ENCODE results near the gene HSPA1B.
A peak's percentile ranks its signal among the peaks of the same experiment; 100 is the strongest.
"Not testable (repeated sequence)": the region's sequence is repeated elsewhere in the genome, so short reads cannot be mapped to it uniquely, and the experiment has no call there.

HSPA1B gene

GRCh38 chr6:31847276-31847978 is 19.9 kb downstream of the HSPA1B start:
- no peak overlapping the region for H3K4me3 ChIP-seq (ENCODE audit: low read depth, low read length)
- DNase-seq (ENCODE audit: low read depth), result no peak

DNA sequence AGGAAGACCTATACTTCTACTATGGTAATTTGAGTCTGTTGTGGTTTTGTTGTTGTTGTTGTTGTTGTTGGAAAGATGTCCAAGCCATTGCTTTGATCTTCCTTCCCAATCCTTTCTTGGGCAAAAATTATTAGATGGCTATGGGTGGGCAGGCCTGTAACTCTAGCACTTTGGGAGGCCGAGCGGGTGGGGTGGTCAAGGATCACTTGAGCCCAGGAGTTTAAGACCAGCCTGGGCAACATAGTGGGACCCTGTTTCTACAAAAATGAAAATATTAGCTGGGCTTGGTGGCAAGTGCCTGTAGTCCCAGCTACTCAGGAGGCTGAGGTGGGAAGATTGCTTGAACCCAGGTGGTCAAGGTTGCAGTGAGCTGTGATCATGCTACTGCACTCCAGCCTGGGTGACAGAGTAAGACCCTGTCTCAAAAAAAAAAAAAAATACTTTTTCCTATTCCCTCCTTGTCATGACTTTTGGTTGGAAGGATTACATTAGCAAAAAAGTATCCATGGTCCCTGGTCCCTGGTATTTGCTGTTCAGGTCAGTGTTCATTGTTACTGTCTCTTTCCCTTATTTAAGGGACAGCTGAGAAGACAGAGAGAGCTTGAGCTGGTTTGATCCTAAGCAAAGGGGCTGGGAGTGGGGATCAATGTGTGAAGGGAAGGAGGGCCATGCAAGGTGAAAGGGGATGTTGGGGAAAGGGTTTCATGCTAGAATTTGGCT is 23.4 kb downstream of the HSPA1B start:
- DNase-seq (ENCODE audit: low read depth), result no peak
- H3K4me3 ChIP-seq (ENCODE audit: low read depth, low read length), result no peak overlapping the region

GRCh38 chr6:31851485-31851832 is 23.9 kb downstream of the HSPA1B start:
- DNase-seq (ENCODE audit: low read depth), result no peak

GRCh38 chr6:31851980-31852718 is 24.6 kb downstream of the HSPA1B start:
- not testable (repeated sequence) for DNase-seq (ENCODE audit: low read depth); H3K4me3 ChIP-seq (ENCODE audit: low read depth, low read length)

More at GRCh38 chr6:31851485-31851832, 23.9 kb downstream of the HSPA1B start:
- H3K4me3 ChIP-seq (ENCODE audit: low read depth, low read length), result no peak overlapping the region

- DNase-seq (ENCODE audit: low read depth); H3K4me3 ChIP-seq (ENCODE audit: low read depth, low read length): not testable (repeated sequence)
Measured at GRCh38 chr6:31857774-31858173, 30.2 kb downstream of the HSPA1B start.

- no peak for DNase-seq (ENCODE audit: low read depth)
- no peak overlapping the region for H3K4me3 ChIP-seq (ENCODE audit: low read depth, low read length)
Measured at GRCh38 chr6:31858707-31859106, 31.2 kb downstream of the HSPA1B start.

GRCh38 chr6:31859923-31860322 is 32.4 kb downstream of the HSPA1B start:
- DNase-seq (ENCODE audit: low read depth), result no peak
- no peak overlapping the region for H3K4me3 ChIP-seq (ENCODE audit: low read depth, low read length)

DNA sequence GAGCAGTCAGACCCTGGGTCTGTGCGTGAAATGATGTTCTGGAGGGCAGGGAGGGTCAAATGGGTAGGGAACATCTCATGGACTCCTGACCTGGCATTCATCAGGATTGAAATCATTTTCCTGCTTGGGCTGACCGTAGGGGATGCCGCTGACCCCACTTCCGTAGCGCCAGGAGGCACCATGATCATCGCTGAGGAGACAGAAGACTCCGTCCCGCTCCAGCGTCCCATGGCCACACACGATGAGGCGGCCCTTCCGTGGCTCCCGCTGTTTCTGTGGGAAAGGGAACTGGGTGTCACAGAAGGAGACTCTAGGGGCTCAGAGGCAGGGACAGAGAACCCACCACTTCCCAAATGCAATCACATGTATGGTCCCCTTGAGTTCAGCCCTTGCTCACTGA is 32.8 kb downstream of the HSPA1B start:
- no peak for DNase-seq (ENCODE audit: low read depth)
- H3K4me3 ChIP-seq (ENCODE audit: low read depth, low read length), result no peak overlapping the region

DNA sequence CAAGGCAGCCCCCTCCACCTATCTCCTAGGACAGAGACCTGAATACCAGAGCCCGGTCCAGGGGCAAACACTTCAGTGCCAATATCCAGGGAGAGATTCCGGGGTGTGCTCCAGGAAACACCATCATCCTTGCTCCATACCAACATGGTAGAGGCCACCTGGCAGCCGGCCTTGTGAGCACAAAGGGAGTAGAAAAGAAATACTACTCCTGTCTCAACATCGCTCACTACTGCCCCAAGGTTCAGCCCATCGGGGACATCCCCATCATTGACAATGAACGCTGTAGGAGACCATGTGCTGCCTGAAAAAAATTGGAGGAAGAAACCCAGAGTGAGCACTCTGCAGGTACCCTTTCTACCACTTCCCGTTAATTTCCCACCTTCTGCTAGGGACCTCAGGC is 33.6 kb downstream of the HSPA1B start:
- no peak for DNase-seq (ENCODE audit: low read depth)
- H3K4me3 ChIP-seq (ENCODE audit: low read depth, low read length), result no peak overlapping the region

DNA sequence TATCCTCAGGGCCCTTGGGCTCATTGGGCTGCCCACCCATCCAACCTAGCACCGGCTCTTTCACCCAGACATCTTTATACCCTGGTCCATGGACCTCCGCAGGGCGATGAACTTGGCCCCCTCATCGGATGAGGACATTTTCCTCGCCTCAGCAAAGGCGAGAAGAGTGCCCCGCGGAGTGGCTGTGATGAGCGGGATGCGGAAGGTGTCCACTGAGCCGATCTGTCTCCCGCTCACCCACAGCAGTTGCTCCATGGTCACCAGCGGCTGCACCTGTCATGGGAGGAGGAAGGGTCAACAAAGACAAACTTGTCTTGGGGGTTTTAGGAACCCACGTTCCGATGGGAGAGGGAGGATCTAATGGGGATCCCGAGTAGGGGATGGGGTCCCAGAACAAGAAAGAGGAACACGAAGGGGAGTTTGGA is 34.4 kb downstream of the HSPA1B start:
- DNase-seq (ENCODE audit: low read depth), result no peak
- peak overlapping the region; percentile 75 for H3K4me3 ChIP-seq (ENCODE audit: low read depth, low read length)

DNA sequence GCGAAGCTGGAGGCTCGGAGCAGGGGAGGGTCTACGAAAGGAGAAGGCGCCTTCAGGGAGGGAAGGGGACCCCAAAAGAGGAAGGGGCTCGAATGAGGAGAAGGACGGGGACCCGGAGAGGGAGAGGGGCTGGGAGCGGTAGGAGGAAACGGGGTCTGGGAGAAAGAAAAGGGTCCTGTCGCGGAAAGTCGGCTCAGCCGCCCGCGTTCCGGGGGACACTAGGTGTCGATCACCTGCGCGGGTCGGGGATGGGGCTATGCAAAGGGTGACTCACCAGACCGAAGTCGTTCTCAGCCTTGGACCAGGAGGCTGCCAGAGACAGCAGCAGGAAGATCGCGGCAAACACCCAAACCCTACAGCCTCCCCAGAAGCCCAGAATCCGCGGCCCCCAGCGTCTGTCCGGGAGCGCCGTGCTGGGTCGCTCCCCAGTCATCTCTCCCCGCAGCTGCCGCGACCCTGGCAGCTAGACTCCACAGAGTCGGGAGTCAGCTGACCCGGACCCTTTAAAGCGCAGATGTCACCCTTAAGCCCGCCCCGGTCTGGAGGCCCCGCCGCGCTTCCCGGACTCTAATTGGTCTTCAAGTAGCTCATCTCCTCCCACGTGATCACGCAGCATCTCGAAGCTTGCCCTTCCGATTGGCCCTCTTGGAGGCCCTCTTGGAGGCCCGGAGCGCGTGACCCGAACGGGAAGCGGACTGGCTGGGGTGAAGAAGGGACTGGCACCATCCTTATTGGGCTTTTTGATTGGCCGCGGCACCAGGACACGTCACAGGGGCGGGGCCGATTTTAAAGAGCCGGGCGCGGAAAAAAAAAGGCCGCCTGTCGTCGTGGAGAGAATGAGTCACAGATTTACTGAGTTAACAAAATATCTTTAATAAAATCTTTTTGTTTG is 35.1 kb downstream of the HSPA1B start, which contains the start of gene NEU1:
TSS of gene NEU1 (minus strand) at position 478 of the 892 bp plus-strand sequence. CDS start at position 433, 45 bp downstream.
- peak within 1 kb of the TSS; percentile 75 for H3K4me3 ChIP-seq (ENCODE audit: low read depth, low read length)

DNA sequence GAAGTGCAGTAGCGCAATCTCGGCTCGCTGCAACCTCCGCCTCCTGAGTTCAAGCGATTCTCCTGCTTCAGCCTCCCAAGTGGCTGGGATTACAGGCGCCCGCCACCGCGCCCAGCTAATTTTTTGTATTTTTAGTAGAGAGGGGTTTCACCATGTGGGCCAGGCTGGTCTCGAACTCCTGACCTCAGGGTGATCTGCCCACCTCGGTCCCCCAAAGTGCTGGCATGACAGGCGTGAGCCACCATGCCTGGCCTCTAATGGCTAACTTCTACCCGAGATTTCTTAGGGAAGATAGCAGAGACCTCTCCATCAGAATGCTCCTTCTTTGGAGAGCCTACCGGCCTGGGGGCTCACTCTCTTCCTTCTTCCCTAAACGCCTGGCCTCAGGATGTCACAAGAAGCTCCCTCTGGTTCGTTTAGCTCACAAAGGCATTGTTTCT is 36.6 kb downstream of the HSPA1B start:
- peak overlapping the region; percentile 68 for H3K4me3 ChIP-seq (ENCODE audit: low read depth, low read length)
- DNase-seq (ENCODE audit: low read depth), result not testable (repeated sequence)

More for the DNA sequence above, 35.1 kb downstream of the HSPA1B start, which contains the start of gene NEU1:
- peak; percentile 100 for DNase-seq (ENCODE audit: low read depth)

- H3K4me3 ChIP-seq (ENCODE audit: low read depth, low read length), result no peak overlapping the region
- no peak for DNase-seq (ENCODE audit: low read depth)
Measured at GRCh38 chr6:31864818-31865204, 37.3 kb downstream of the HSPA1B start.

- no peak for DNase-seq (ENCODE audit: low read depth)
- H3K4me3 ChIP-seq (ENCODE audit: low read depth, low read length), result no peak overlapping the region
Measured at GRCh38 chr6:31865205-31866118, 37.9 kb downstream of the HSPA1B start.

GRCh38 chr6:31868658-31868971 is 41.1 kb downstream of the HSPA1B start:
- H3K4me3 ChIP-seq (ENCODE audit: low read depth, low read length); DNase-seq (ENCODE audit: low read depth): not testable (repeated sequence)

DNA sequence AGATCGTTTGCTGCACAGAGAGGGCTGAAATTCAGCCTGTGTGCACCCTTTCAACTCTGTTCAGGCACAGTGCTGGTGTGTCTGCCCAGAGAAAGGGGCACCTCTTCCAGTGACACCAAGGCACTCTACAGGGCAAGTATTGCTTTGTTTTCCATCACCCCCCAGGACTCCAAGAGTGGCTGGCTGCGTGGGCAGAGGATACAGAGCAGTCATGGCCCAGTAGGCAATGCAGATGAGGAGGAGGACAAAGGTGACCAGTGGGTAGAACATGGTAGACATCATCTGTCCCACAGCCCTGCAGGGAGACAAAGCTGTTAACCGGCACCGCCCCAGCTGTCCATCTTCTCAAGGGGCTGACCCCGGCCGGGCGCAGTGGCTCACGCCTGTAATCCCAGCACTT is 41.8 kb downstream of the HSPA1B start:
- DNase-seq (ENCODE audit: low read depth), result no peak
- H3K4me3 ChIP-seq (ENCODE audit: low read depth, low read length), result no peak overlapping the region

GRCh38 chr6:31870385-31870921 is 42.9 kb downstream of the HSPA1B start:
- H3K4me3 ChIP-seq (ENCODE audit: low read depth, low read length), result no peak overlapping the region
- no peak for DNase-seq (ENCODE audit: low read depth)

- H3K4me3 ChIP-seq (ENCODE audit: low read depth, low read length), result no peak overlapping the region
- DNase-seq (ENCODE audit: low read depth), result no peak
Measured at GRCh38 chr6:31871046-31871659, 43.6 kb downstream of the HSPA1B start.

All from skeletal muscle cell (primary cell).